BLaER1 treated with 17β-estradiol and CSF1 and Interleukin-3, amounts not matched to agents 10 nM and 100 nM (cell line): ENCODE results near the gene SPART.
"Not testable (repeated sequence)": the region's sequence is repeated elsewhere in the genome, so short reads cannot be mapped to it uniquely, and the experiment has no call there.

Source experiments
- H3K27ac ChIP-seq, 11 experiments: shearing (Covaris generic); formaldehyde crosslinking; 2 replicates each; pipeline ENCODE4 v1.8.1; 2022
- H3K27me3 ChIP-seq, 11 experiments: shearing (Covaris generic); formaldehyde crosslinking; 2 replicates each; pipeline ENCODE4 v1.8.1; 2022
- H3K36me3 ChIP-seq, 11 experiments: shearing (Covaris generic); formaldehyde crosslinking; 2 replicates each; pipeline ENCODE4 v1.8.1; 2022
- H3K4me1 ChIP-seq, 10 experiments: shearing (Covaris generic); formaldehyde crosslinking; 2 replicates each; pipeline ENCODE4 v1.8.1; 2022
- H3K4me2 ChIP-seq, 11 experiments: shearing (Covaris generic); formaldehyde crosslinking; 2 replicates each; pipeline ENCODE4 v1.8.1; 2022
- H3K4me3 ChIP-seq, 10 experiments: shearing (Covaris generic); formaldehyde crosslinking; 2 replicates each; pipeline ENCODE4 v1.8.1; 2022
- H3K9ac ChIP-seq, 11 experiments: shearing (Covaris generic); formaldehyde crosslinking; 2 replicates each; pipeline ENCODE4 v1.8.1; 2022
- H3K9me3 ChIP-seq, 11 experiments: shearing (Covaris generic); formaldehyde crosslinking; replicated peaks in 1 of 11; 2 replicates each; pipeline ENCODE4 v1.8.1; 2022
- H4K20me1 ChIP-seq, 11 experiments: shearing (Covaris generic); formaldehyde crosslinking; 2 replicates each; pipeline ENCODE4 v1.8.1; 2022
- Cebpa-rat ChIP-seq, 11 experiments: shearing (Covaris generic); IDR thresholded peaks; 2 replicates each; pipeline ENCODE4 v1.8.1; 2022

SPART gene

GRCh38 chr13:36302289-36302688 is 43.9 kb downstream of the SPART start:
- H3K27ac ChIP-seq = no peak overlapping the region
- H3K4me2 ChIP-seq = no peak overlapping the region
- no peaks in the 10 kb centered on the region for H4K20me1 ChIP-seq
- peaks cover 6 to 15% (median 8%) of the 10 kb centered on the region in 11 experiments; a peak in 20 of 22 replicates for H3K9me3 ChIP-seq
- H3K36me3 ChIP-seq = no peaks in the 10 kb centered on the region
- H3K4me1 ChIP-seq = no peaks in the 10 kb centered on the region
- no peak for TF ChIP-seq Cebpa-rat (IDR thresholded peaks at IDR 0.05)
- H3K27me3 ChIP-seq = no peaks in the 10 kb centered on the region
- H3K4me3 ChIP-seq = no peak overlapping the region
- no peak overlapping the region for H3K9ac ChIP-seq

GRCh38 chr13:36299469-36299868 is 46.7 kb downstream of the SPART start:
- not testable (repeated sequence) for H3K4me1 ChIP-seq, H3K27me3 ChIP-seq, H3K4me2 ChIP-seq, H3K4me3 ChIP-seq, H4K20me1 ChIP-seq, H3K36me3 ChIP-seq, H3K9ac ChIP-seq, H3K27ac ChIP-seq
- peaks cover 7 to 20% (median 11%) of the 10 kb centered on the region in 11 experiments; a peak in 20 of 22 replicates for H3K9me3 ChIP-seq

GRCh38 chr13:36298535-36299068 is 47.6 kb downstream of the SPART start:
- Histone ChIP-seq H4K20me1 (no peaks in the 10 kb centered on the region), H3K9me3 (peaks cover 7 to 20% (median 11%) of the 10 kb centered on the region in 11 experiments; a peak in 20 of 22 replicates), H3K9ac (no peak overlapping the region), H3K4me1 (no peaks in the 10 kb centered on the region), H3K4me3 (no peak overlapping the region), H3K27me3 (no peaks in the 10 kb centered on the region), H3K27ac (no peak overlapping the region), H3K36me3 (no peaks in the 10 kb centered on the region), H3K4me2 (no peak overlapping the region)
- no peak for TF ChIP-seq Cebpa-rat (IDR thresholded peaks at IDR 0.05)

GRCh38 chr13:36297366-36298338 is 48.5 kb downstream of the SPART start, which contains the start of gene CCDC169:
Gene CCDC169 (minus strand): TSS chr13:36297814. CDS start chr13:36297719, 95 bp downstream.
- TF ChIP-seq Cebpa-rat (IDR thresholded peaks at IDR 0.05) = no peak
- no peak within 1 kb of the TSS for H3K9ac ChIP-seq

GRCh38 chr13:36294096-36294495 is 52.1 kb downstream of the SPART start:
- Histone ChIP-seq H3K27ac (no peak overlapping the region), H3K4me1 (no peaks in the 10 kb centered on the region), H3K4me2 (no peak overlapping the region), H3K9me3 (peaks cover 30 to 43% (median 34%) of the 10 kb centered on the region in 11 experiments), H3K27me3 (no peaks in the 10 kb centered on the region), H4K20me1 (no peaks in the 10 kb centered on the region), H3K4me3 (no peak overlapping the region), H3K36me3 (no peaks in the 10 kb centered on the region), H3K9ac (no peak overlapping the region)
- TF ChIP-seq Cebpa-rat (IDR thresholded peaks at IDR 0.05) = no peak

More at GRCh38 chr13:36297366-36298338, 48.5 kb downstream of the SPART start, which contains the start of gene CCDC169:
- H3K36me3 ChIP-seq = no peaks in the 10 kb centered on the region
- H3K27me3 ChIP-seq = no peaks in the 10 kb centered on the region
- no peak within 1 kb of the TSS for H3K4me3 ChIP-seq
- H3K4me1 ChIP-seq = no peaks in the 10 kb centered on the region
- H4K20me1 ChIP-seq = no peaks in the 10 kb centered on the region
- no peak within 1 kb of the TSS for H3K27ac ChIP-seq
- no peak within 1 kb of the TSS for H3K4me2 ChIP-seq
- peaks cover 7 to 20% (median 11%) of the 10 kb centered on the region in 11 experiments; a peak in 20 of 22 replicates for H3K9me3 ChIP-seq

GRCh38 chr13:36293497-36293896 is 52.7 kb downstream of the SPART start:
- Histone ChIP-seq H3K27me3 (no peaks in the 10 kb centered on the region), H3K27ac (no peak overlapping the region), H4K20me1 (no peaks in the 10 kb centered on the region), H3K4me2 (no peak overlapping the region), H3K36me3 (no peaks in the 10 kb centered on the region), H3K4me1 (no peaks in the 10 kb centered on the region), H3K9ac (no peak overlapping the region), H3K4me3 (no peak overlapping the region), H3K9me3 (peaks cover 32 to 44% (median 38%) of the 10 kb centered on the region in 11 experiments)
- TF ChIP-seq Cebpa-rat (IDR thresholded peaks at IDR 0.05) = no peak

GRCh38 chr13:36288794-36289391 is 57.3 kb downstream of the SPART start:
- Histone ChIP-seq H3K9ac (no peak overlapping the region), H3K4me2 (no peak overlapping the region), H3K36me3 (0 out of 22 replicates have a peak, but pooled peaks cover 0 to 3% (median 0%) of the 10 kb centered on the region in 11 experiments), H3K27ac (no peak overlapping the region), H4K20me1 (no peaks in the 10 kb centered on the region), H3K27me3 (no peaks in the 10 kb centered on the region), H3K4me3 (no peak overlapping the region), H3K4me1 (no peaks in the 10 kb centered on the region), H3K9me3 (peaks cover 45 to 58% (median 52%) of the 10 kb centered on the region in 11 experiments)
- TF ChIP-seq Cebpa-rat (IDR thresholded peaks at IDR 0.05) = no peak

- no peak overlapping the region for H3K4me3 ChIP-seq
- TF ChIP-seq Cebpa-rat (IDR thresholded peaks at IDR 0.05) = no peak
- no peak overlapping the region for H3K27ac ChIP-seq
- H3K4me1 ChIP-seq = no peaks in the 10 kb centered on the region
- H4K20me1 ChIP-seq = no peaks in the 10 kb centered on the region
- H3K9ac ChIP-seq = no peak overlapping the region
- peaks cover 43 to 54% (median 49%) of the 10 kb centered on the region in 11 experiments for H3K9me3 ChIP-seq
- H3K27me3 ChIP-seq = no peaks in the 10 kb centered on the region
- no peak overlapping the region for H3K4me2 ChIP-seq
- 0 out of 22 replicates have a peak, but pooled peaks cover 0 to 3% (median 0%) of the 10 kb centered on the region in 11 experiments for H3K36me3 ChIP-seq
Observed at GRCh38 chr13:36286006-36286405, 60.2 kb downstream of the SPART start.

- Histone ChIP-seq H3K9ac (no peak overlapping the region), H4K20me1 (no peaks in the 10 kb centered on the region), H3K9me3 (peaks cover 16 to 24% (median 20%) of the 10 kb centered on the region in 11 experiments), H3K36me3 (0 out of 22 replicates have a peak, but pooled peaks cover 0 to 3% (median 0%) of the 10 kb centered on the region in 11 experiments), H3K4me1 (no peaks in the 10 kb centered on the region), H3K27me3 (no peaks in the 10 kb centered on the region), H3K4me3 (no peak overlapping the region), H3K27ac (no peak overlapping the region), H3K4me2 (no peak overlapping the region)
- TF ChIP-seq Cebpa-rat (IDR thresholded peaks at IDR 0.05) = no peak
Observed at GRCh38 chr13:36282821-36283432, 63.3 kb downstream of the SPART start.
